HCT116 (cell line): ENCODE measurements around the gene GOLGA7B. TPM values are rescaled to one million over a fixed set of nuclear protein-coding genes. Genes with fewer than 3 reads are reported as not detected.

Experiments
- ATAC-seq: fragments of 200-7000 bp; cut with Tn5 transposase; 2 replicates; pipeline ENCODE4 v1.9.1; 2020; ENCODE audit warnings: mild to moderate bottlenecking, moderate library complexity
- BruUV-seq: library from RNA; stranded (reverse); fragments of 400-500 nt; replicated peaks from 2 replicates; lab custom pipeline; 2021; lab: Mats Ljungman, UMichigan
- CTCF ChIA-PET: fragments of 300-600 bp; sonication (Branson Sonifier 250); formaldehyde crosslinking; loops from one replicate; lab custom pipeline; 2021; ENCODE audit warnings: antibody characterized with exemption; lab: Charles Lee
- POLR2A ChIA-PET: fragments of 300-600, 350-600 bp; sonication (Branson Sonifier 250); formaldehyde crosslinking; loops from one replicate; lab custom pipeline; 2021; ENCODE audit warnings: antibody characterized with exemption; lab: Charles Lee
- RAD21 ChIA-PET, 2 experiments: fragments of 300-600 bp; sonication (Branson Sonifier 250); formaldehyde crosslinking; loops; one replicate each; lab custom pipeline; 2023; ENCODE audit warnings: low total read pairs in 2 of 2; ENCODE audit not compliant: uncharacterized antibody in 2 of 2, unreplicated experiment in 2 of 2, low non-redundant PET in 1 of 2; lab: Charles Lee
- DNase-seq: peaks from one replicate; pipeline ENCODE4 v3.0.0-alpha.2; 2010; ENCODE audit warnings: low read depth, low spot score
- H2AFZ ChIP-seq: fragments of 200-600 bp; shearing (Covaris generic), sonication (generic); 2 replicates; pipeline ENCODE4 v1.6.1; 2017; ENCODE audit warnings: low read depth, mixed run types, mixed read lengths, antibody characterized with exemption, low read length; ENCODE audit not compliant: poor library complexity, severe bottlenecking
- H3K27ac ChIP-seq: 2 replicates; pipeline ENCODE4 v1.5.1; 2012; ENCODE audit warnings: low read depth, low read length
- H3K27me3 ChIP-seq: fragments of 200-600 bp; sonication (generic); 2 replicates; pipeline ENCODE4 v1.6.1; 2016; ENCODE audit warnings: mixed run types, low read length, mixed read lengths; ENCODE audit not compliant: insufficient read depth
- H3K36me3 ChIP-seq, 2 experiments: fragments of 200-500 bp in 1 of 2; fragments of 200-600 bp in 1 of 2; sonication (Bioruptor generic) in 1 of 2; sonication (generic) in 1 of 2; 2 replicates each; pipeline versions ENCODE4 v1.5.1 to v1.6.1; 2014 to 2016; ENCODE audit warnings: low read length in 2 of 2, inconsistent platforms in 1 of 2, mixed read lengths in 1 of 2, mixed run types in 1 of 2; ENCODE audit not compliant: insufficient read depth in 2 of 2, control insufficient read depth in 1 of 2
- H3K4me1 ChIP-seq, 2 experiments: fragments of 200-600 bp in 1 of 2; sonication (generic) in 1 of 2; 2 replicates each; pipeline versions ENCODE4 v1.5.1 to v1.6.1; 2012 to 2017; ENCODE audit warnings: low read length in 2 of 2, inconsistent platforms in 1 of 2, mild to moderate bottlenecking in 1 of 2, mixed read lengths in 1 of 2, mixed run types in 1 of 2, moderate library complexity in 1 of 2; ENCODE audit not compliant: insufficient read depth in 2 of 2, control insufficient read depth in 1 of 2
- H3K4me2 ChIP-seq: fragments of 200-600 bp; sonication (generic); 2 replicates; pipeline ENCODE4 v1.6.1; 2017; ENCODE audit warnings: mixed run types, low read length, mixed read lengths
- H3K4me3 ChIP-seq, 2 experiments: fragments of 200-600 bp in 1 of 2; sonication (generic) in 1 of 2; replicated peaks in 1 of 2; 2 replicates each; pipeline ENCODE4 v1.5.1; 2011 to 2016; ENCODE audit warnings: low read length in 2 of 2, control low read depth in 1 of 2, low read depth in 1 of 2, mild to moderate bottlenecking in 1 of 2, mixed read lengths in 1 of 2, mixed run types in 1 of 2
- H3K79me2 ChIP-seq: fragments of 200-600 bp; sonication (generic); 2 replicates; pipeline ENCODE4 v1.6.1; 2017; ENCODE audit warnings: mild to moderate bottlenecking, mixed run types, low read length, moderate library complexity, mixed read lengths; ENCODE audit not compliant: insufficient read depth
- H3K9ac ChIP-seq: fragments of 200-600 bp; sonication (generic); 2 replicates; pipeline ENCODE4 v1.6.1; 2016; ENCODE audit warnings: low read length, mixed read lengths
- H3K9me2 ChIP-seq: fragments of 200-600 bp; sonication (generic), shearing (Covaris generic); 2 replicates; pipeline ENCODE4 v1.6.1; 2017; ENCODE audit warnings: mixed run types, mild to moderate bottlenecking, moderate library complexity; ENCODE audit not compliant: insufficient read depth
- H3K9me3 ChIP-seq, 2 experiments: fragments of 200-500 bp in 1 of 2; fragments of 200-600 bp in 1 of 2; sonication (Bioruptor generic) in 1 of 2; sonication (generic) in 1 of 2; 2 replicates each; pipeline ENCODE4 v1.6.1; 2014 to 2017; ENCODE audit warnings: low read length in 2 of 2, mixed read lengths in 2 of 2, inconsistent platforms in 1 of 2, low read depth in 1 of 2, mild to moderate bottlenecking in 1 of 2, mixed run types in 1 of 2, moderate library complexity in 1 of 2; ENCODE audit not compliant: control insufficient read depth in 1 of 2, insufficient read depth in 1 of 2
- H4K20me1 ChIP-seq: fragments of 200-600 bp; sonication (generic), shearing (Covaris generic); 2 replicates; pipeline ENCODE4 v1.6.1; 2017; ENCODE audit warnings: mixed run types, mild to moderate bottlenecking, moderate library complexity; ENCODE audit not compliant: insufficient read depth
- CBX3 ChIP-seq: IDR thresholded peaks from 2 replicates; pipeline ENCODE4 v1.6.1; 2012; ENCODE audit warnings: low read depth
- CEBPB ChIP-seq: IDR thresholded peaks from 2 replicates; pipeline ENCODE4 v1.6.1; 2012; ENCODE audit warnings: low read depth
- ELF1 ChIP-seq: IDR thresholded peaks from 2 replicates; pipeline ENCODE4 v1.6.1; 2012; ENCODE audit warnings: low read depth, borderline replicate concordance
- EZH2 ChIP-seq: fragments of 200-600 bp; sonication (generic); IDR thresholded peaks from 2 replicates; pipeline ENCODE4 v1.6.1; 2017; ENCODE audit warnings: antibody characterized with exemption, mixed run types
- EZH2phosphoT487 ChIP-seq: fragments of 200-600 bp; IDR thresholded peaks from 2 replicates; pipeline ENCODE4 v1.6.1; 2018; ENCODE audit warnings: antibody characterized with exemption, borderline replicate concordance
- FOSL1 ChIP-seq: IDR thresholded peaks from 2 replicates; pipeline ENCODE4 v1.6.1; 2012; ENCODE audit warnings: low read depth
- JUND ChIP-seq: IDR thresholded peaks from 2 replicates; pipeline ENCODE4 v1.6.1; 2012
- POLR2AphosphoS5 ChIP-seq: IDR thresholded peaks from 2 replicates; pipeline ENCODE4 v1.6.1; 2011; ENCODE audit warnings: mild to moderate bottlenecking, low read depth, low read length, moderate library complexity
- RAD21 ChIP-seq: IDR thresholded peaks from 2 replicates; pipeline ENCODE4 v1.6.1; 2012; ENCODE audit warnings: low read depth, mild to moderate bottlenecking
- SP1 ChIP-seq: IDR thresholded peaks from 2 replicates; pipeline ENCODE4 v1.6.1; 2012; ENCODE audit warnings: low read depth
- SRF ChIP-seq: IDR thresholded peaks from 2 replicates; pipeline ENCODE4 v1.6.1; 2012; ENCODE audit warnings: low read depth
- TCF7L2 ChIP-seq: IDR thresholded peaks from 2 replicates; pipeline ENCODE4 v1.7.0; 2011; ENCODE audit warnings: borderline replicate concordance, inconsistent platforms; ENCODE audit not compliant: insufficient read depth, insufficient read length; ENCODE audit errors: extremely low read depth
- YY1 ChIP-seq: IDR thresholded peaks from 2 replicates; pipeline ENCODE4 v1.6.1; 2011; ENCODE audit warnings: low read length, low read depth, moderate library complexity, mild to moderate bottlenecking; ENCODE audit not compliant: insufficient replicate concordance; ENCODE audit errors: extremely low read depth
- ZFX ChIP-seq: fragments of 450-650 bp; IDR thresholded peaks from 2 replicates; pipeline ENCODE4 v1.6.1; 2017
- ZNF274 ChIP-seq: fragments of 200-500 bp; sonication (Bioruptor generic); IDR thresholded peaks from 2 replicates; pipeline ENCODE4 v1.6.1; 2014; ENCODE audit warnings: mild to moderate bottlenecking, low read depth, low read length, inconsistent platforms
- intact Hi-C: fragments of 100-400 bp; cut with micrococcal nuclease; formaldehyde crosslinking; loops from 2 replicates; pipeline ENCODE4 v1.10.0; 2022
- total RNA-seq: library from RNA; stranded (reverse); gene quantifications from one replicate; pipeline ENCODE4 v1.2.1, GENCODE V29; 2021; ENCODE audit not compliant: unreplicated experiment
- TF ChIP-seq, protein P1 (sequence below): IDR thresholded peaks from 2 replicates; pipeline ENCODE4 v1.6.1; 2012
- TF ChIP-seq, protein P2 (sequence below): IDR thresholded peaks from 2 replicates; pipeline ENCODE4 v1.6.1; 2012
- TF ChIP-seq, protein P3 (sequence below): IDR thresholded peaks from 2 replicates; pipeline ENCODE4 v1.6.1; 2011; ENCODE audit warnings: mild to moderate bottlenecking, low read length, moderate library complexity; ENCODE audit not compliant: insufficient replicate concordance; ENCODE audit errors: extremely low read depth
- TF ChIP-seq, protein P4 (sequence below), 3 experiments: fragments of 200-600 bp in 1 of 3; sonication (generic) in 1 of 3; IDR thresholded peaks in 2 of 3; conservative IDR thresholded peaks in 1 of 3; 2 replicates each; pipeline ENCODE4 v1.5.1; 2012 to 2017; ENCODE audit warnings: low read depth in 2 of 3, low read length in 2 of 3, antibody characterized with exemption in 1 of 3, borderline replicate concordance in 1 of 3, control low read depth in 1 of 3, mild to moderate bottlenecking in 1 of 3, mixed read lengths in 1 of 3, mixed run types in 1 of 3, moderate library complexity in 1 of 3; ENCODE audit not compliant: insufficient read depth in 1 of 3

Gene GOLGA7B
- total RNA-seq, 1 experiment from 2014 or later = 1.0 TPM

DNA sequence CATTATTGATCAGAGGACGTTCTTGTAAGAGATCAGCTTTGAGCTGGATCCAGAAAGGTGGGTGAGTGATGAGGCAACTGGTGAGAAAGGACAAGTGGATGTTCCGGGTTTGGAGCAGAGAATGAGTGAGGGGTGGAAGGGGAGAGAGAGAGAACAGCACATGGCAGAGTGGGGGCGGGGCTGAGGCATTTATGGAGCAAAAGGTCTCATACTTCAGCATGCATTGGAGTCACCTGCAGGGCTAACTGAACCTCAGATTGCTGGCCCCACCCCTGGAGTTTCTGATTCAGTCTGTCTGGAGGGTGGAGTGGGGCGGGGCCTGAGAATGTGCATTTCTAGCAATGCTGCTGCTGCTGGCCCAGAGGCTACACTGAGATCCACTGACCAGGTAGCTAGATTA, 71.2 kb downstream of the GOLGA7B start:
- Histone ChIP-seq H3K4me1 (peaks cover 4 to 14% of the 10 kb centered on the region in 2 experiments; a peak in 3 of 4 replicates), H3K36me3 (no peaks in the 10 kb centered on the region), H3K79me2 (no peaks in the 10 kb centered on the region), H4K20me1 (no peaks in the 10 kb centered on the region), H3K4me2 (no peak overlapping the region), H3K9ac (no peak overlapping the region), H3K4me3 (no peak overlapping the region), H2AFZ (no peak overlapping the region), H3K27ac (no peak overlapping the region), H3K9me2 (no peaks in the 10 kb centered on the region), H3K9me3 (no peaks in the 10 kb centered on the region), H3K27me3 (peaks cover 20% of the 10 kb centered on the region; the same call in 1 of the 2 replicates)
- ChIA-PET POLR2A (no interaction called here), CTCF (no interaction called here), RAD21 (no interaction called here)
- intact Hi-C loops = no loop called here
- TF ChIP-seq ELF1 = no peak
- TF ChIP-seq, protein P1, sequence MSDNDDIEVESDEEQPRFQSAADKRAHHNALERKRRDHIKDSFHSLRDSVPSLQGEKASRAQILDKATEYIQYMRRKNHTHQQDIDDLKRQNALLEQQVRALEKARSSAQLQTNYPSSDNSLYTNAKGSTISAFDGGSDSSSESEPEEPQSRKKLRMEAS = no peak
- TF ChIP-seq EZH2phosphoT487 = no peak
- TF ChIP-seq SRF = no peak
- TF ChIP-seq SP1 = no peak
- no peak for TF ChIP-seq ZNF274
- no peak for TF ChIP-seq POLR2AphosphoS5
- TF ChIP-seq, protein P2, sequence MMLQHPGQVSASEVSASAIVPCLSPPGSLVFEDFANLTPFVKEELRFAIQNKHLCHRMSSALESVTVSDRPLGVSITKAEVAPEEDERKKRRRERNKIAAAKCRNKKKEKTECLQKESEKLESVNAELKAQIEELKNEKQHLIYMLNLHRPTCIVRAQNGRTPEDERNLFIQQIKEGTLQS = no peak
- TF ChIP-seq CEBPB = no peak
- no peak for TF ChIP-seq ZFX
- no peak for TF ChIP-seq TCF7L2
- no peak for TF ChIP-seq JUND
- TF ChIP-seq RAD21 = no peak
- TF ChIP-seq, protein P3, sequence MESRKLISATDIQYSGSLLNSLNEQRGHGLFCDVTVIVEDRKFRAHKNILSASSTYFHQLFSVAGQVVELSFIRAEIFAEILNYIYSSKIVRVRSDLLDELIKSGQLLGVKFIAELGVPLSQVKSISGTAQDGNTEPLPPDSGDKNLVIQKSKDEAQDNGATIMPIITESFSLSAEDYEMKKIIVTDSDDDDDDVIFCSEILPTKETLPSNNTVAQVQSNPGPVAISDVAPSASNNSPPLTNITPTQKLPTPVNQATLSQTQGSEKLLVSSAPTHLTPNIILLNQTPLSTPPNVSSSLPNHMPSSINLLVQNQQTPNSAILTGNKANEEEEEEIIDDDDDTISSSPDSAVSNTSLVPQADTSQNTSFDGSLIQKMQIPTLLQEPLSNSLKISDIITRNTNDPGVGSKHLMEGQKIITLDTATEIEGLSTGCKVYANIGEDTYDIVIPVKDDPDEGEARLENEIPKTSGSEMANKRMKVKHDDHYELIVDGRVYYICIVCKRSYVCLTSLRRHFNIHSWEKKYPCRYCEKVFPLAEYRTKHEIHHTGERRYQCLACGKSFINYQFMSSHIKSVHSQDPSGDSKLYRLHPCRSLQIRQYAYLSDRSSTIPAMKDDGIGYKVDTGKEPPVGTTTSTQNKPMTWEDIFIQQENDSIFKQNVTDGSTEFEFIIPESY = no peak
- TF ChIP-seq, protein P4, sequence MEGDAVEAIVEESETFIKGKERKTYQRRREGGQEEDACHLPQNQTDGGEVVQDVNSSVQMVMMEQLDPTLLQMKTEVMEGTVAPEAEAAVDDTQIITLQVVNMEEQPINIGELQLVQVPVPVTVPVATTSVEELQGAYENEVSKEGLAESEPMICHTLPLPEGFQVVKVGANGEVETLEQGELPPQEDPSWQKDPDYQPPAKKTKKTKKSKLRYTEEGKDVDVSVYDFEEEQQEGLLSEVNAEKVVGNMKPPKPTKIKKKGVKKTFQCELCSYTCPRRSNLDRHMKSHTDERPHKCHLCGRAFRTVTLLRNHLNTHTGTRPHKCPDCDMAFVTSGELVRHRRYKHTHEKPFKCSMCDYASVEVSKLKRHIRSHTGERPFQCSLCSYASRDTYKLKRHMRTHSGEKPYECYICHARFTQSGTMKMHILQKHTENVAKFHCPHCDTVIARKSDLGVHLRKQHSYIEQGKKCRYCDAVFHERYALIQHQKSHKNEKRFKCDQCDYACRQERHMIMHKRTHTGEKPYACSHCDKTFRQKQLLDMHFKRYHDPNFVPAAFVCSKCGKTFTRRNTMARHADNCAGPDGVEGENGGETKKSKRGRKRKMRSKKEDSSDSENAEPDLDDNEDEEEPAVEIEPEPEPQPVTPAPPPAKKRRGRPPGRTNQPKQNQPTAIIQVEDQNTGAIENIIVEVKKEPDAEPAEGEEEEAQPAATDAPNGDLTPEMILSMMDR (IDR thresholded peaks at IDR 0.05 in 2 of 3, conservative IDR thresholded peaks at IDR 0.05 in 1 of 3; ENCODE audit: borderline replicate concordance in 1 of 3, insufficient read depth in 1 of 3, low read depth in 2 of 3, low read length in 2 of 3) = no peak
- no peak for TF ChIP-seq CBX3
- TF ChIP-seq FOSL1 = no peak
- no peak for TF ChIP-seq YY1
- no peak for TF ChIP-seq EZH2
- DNase-seq = no peak
- ATAC-seq = no peak
- no TSS peak for BruUV-seq
